Measurements from ENCODE around the gene IL26.

The IL26 gene

DNA sequence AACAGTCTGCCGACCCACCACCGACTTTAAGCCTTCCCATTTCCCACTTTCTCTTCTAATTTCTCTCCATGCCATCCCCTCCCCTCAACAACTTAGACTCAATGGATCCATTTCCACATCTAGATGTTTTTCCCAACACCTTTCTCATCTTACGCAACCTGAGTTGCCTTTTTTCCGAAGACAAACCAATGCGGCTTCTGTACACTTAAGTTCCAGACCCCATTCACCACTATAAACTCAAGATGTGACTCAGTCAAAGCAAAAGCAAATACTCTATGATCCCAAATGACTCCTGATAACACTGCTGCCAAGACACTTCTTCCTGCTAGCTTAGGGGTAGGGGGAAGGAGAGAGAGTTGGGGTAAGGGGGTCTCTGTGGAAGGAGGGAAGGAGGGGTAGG is 26.5 kb upstream of the IL26 start:
- no peak for DNase-seq (ENCODE audit: extremely low read depth, low read depth)

DNA sequence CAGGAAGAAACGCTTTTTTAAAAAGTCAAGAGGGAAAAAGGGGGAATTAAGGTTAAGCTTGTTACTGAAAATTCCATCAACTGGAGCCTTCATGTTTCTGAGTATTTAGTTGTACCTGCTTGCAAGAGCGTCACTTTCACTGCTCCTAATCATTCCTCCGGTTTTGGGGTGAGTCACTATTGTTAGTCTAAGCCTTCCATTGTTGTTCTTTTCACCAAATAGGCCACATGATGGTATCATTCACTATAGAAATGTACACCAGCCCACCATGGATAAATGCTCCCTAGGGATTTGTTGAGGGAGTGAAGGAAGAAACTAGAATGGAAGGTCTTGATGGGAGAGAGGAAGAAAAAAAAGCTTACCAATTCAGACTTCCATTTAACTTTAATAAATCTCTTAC is 24.8 kb upstream of the IL26 start:
- TF ChIP-seq, protein P1, sequence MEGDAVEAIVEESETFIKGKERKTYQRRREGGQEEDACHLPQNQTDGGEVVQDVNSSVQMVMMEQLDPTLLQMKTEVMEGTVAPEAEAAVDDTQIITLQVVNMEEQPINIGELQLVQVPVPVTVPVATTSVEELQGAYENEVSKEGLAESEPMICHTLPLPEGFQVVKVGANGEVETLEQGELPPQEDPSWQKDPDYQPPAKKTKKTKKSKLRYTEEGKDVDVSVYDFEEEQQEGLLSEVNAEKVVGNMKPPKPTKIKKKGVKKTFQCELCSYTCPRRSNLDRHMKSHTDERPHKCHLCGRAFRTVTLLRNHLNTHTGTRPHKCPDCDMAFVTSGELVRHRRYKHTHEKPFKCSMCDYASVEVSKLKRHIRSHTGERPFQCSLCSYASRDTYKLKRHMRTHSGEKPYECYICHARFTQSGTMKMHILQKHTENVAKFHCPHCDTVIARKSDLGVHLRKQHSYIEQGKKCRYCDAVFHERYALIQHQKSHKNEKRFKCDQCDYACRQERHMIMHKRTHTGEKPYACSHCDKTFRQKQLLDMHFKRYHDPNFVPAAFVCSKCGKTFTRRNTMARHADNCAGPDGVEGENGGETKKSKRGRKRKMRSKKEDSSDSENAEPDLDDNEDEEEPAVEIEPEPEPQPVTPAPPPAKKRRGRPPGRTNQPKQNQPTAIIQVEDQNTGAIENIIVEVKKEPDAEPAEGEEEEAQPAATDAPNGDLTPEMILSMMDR (IDR thresholded peaks at IDR 0.05; ENCODE audit: low read depth, low read length), result no peak
- no peak for DNase-seq (ENCODE audit: extremely low read depth, low read depth)

More for the DNA sequence above, 26.5 kb upstream of the IL26 start:
- TF ChIP-seq, protein P1 (IDR thresholded peaks at IDR 0.05; ENCODE audit: low read depth, low read length), result no peak

DNA sequence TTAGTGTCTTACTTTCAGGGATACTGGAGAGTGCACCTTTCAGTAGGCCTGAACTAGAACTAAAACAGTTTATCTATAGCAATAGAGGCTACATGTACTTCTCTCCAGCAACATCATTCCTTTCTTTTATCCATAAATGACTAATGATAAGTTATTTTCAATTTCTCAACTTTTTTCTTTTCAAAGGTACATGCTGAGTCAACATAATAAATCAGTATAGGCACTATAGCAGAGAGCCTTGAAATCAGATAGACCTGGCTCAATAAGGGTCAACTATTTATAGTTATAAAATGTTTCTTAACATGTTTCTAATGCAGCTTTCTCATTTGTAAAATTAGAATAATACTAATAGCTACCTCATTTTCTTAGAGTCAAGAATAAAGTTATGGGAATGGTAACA is 22.2 kb upstream of the IL26 start:
- no peak for DNase-seq (ENCODE audit: extremely low read depth, low read depth)
- TF ChIP-seq, protein P1 (IDR thresholded peaks at IDR 0.05; ENCODE audit: low read depth, low read length), result no peak

DNA sequence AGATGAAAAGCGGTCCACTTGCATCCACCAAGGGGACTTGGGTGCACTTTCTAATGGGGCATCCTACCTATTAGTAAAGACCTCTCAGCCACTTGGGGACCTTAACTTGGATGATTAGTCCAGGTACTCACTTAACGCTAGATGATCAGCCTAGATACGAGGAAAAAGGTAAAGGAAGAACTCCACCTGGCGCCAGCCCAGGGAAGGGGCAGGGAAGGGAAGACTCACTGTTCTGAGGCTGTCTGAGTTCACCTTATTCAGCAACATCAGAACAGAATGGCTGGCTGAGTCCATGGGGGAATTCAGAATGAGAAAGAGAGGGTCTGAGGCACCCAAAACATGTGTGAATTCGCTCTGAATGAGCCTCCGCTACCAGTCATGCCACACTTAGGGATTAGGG is 20.7 kb upstream of the IL26 start:
- TF ChIP-seq, protein P1 (IDR thresholded peaks at IDR 0.05; ENCODE audit: low read depth, low read length), result no peak
- DNase-seq (ENCODE audit: extremely low read depth, low read depth), result no peak

DNA sequence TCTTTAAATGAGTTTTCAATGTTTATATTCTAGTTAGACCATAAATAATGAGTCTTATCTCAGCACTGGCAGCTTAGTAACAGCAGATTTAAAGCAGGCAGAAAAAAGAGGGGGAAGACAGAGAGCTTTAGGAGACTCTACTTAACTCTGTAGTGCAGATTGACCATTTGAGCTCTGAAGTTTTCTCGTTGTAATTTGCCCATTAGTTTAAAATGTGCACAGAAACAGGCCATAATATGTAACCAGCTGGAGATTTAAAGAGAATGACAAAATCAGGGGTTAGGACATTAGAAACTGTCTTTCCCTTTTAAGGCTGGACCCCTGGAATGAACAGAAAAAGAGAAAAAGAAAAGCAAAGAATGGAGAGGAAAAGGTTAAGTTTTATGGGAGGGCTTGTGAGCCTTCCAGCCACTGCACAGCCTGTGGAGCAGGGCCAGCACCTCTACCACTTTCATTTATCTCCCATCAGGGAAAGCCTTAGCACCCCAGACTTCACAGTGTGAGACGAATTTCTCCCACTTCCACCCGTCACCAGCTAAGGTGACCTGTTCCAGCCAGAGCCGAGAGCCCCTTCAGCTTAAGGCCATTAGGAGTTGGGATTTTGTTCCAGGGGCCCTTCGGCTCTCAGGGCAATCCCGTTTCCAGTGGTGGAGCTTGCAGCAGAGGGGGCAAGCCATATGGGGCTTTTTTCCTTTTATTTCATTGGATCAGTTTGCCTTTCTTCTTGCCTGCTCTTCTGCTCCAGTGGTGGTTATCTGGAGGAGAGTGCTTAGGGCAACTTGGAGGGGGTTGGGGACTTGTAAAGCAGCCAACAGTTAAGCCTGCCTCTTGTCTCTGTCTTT is 19.8 kb upstream of the IL26 start:
- DNase-seq (ENCODE audit: extremely low read depth, low read depth), result no peak
- TF ChIP-seq, protein P1 (IDR thresholded peaks at IDR 0.05; ENCODE audit: low read depth, low read length), result no peak

DNA sequence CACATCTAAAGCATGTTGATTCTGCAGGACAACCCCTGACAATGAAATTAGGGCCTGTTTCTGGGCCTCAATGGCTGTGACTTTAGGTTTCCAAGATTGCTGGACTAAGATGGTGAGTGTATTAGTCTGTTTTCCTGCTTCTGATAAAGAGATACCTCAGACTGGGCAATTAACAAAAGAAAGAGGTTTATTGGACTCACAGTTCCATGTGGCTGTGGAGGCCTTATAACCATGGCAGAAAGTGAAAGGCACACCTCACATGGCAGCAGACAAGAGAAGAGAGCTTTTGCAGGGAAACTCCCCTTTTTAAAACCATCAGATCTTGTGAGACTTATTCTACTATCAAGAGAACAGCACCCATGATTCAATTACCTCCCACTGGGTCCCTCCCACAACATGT is 17.2 kb upstream of the IL26 start:
- no peak for DNase-seq (ENCODE audit: extremely low read depth, low read depth)
- TF ChIP-seq, protein P1 (IDR thresholded peaks at IDR 0.05; ENCODE audit: low read depth, low read length), result no peak

DNA sequence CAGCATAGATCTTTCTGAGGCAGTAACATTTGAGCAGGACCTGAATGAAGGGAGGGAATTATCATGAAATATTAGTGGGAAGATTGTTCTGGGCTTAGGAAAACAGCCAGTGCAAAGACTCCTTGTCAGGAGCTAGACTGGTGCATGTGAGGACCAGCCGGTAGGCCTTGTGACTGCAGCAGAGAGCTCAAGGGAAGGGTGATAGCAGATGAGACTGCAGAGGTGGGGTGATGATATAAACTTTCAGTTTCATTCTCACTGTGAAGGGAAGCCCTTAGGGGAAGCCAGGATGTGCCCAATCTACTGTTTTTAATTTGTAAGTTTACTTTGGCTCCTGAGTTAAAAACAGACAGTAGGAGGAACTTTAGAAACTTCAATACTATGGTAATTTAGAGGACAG is 15.4 kb upstream of the IL26 start:
- no peak for DNase-seq (ENCODE audit: extremely low read depth, low read depth)
- TF ChIP-seq, protein P1 (IDR thresholded peaks at IDR 0.05; ENCODE audit: low read depth, low read length), result no peak

Measured in AG09319 (cell line).